SK-N-SH treated with all-trans-retinoic acid at 6 μM for 48 hours (cell line): Measurements from ENCODE around the gene GRK5.

Experiments
- ATAC-seq: fragments of 200-7000 bp; cut with Tn5 transposase; 3 replicates; pipeline ENCODE4 v1.9.1; 2020; ENCODE audit warnings: mild to moderate bottlenecking, moderate library complexity
- BACH2 ChIP-seq: fragments of 250-450 bp; sonication (Bioruptor Pico); IDR thresholded peaks from 2 replicates; pipeline ENCODE4 v1.9.0; 2021; ENCODE audit warnings: mild to moderate bottlenecking, borderline replicate concordance
- CSDC2 ChIP-seq: fragments of 250-450 bp; sonication (Bioruptor Pico); IDR thresholded peaks from 2 replicates; pipeline ENCODE4 v1.5.0; 2020; ENCODE audit warnings: mild to moderate bottlenecking, moderate library complexity
- ESRRG ChIP-seq: fragments of 250-450 bp; sonication (Bioruptor Pico); IDR thresholded peaks from 2 replicates; pipeline ENCODE4 v1.6.1; 2021; ENCODE audit warnings: mild to moderate bottlenecking
- GLIS3 ChIP-seq: fragments of 250-450 bp; sonication (Bioruptor Pico); IDR thresholded peaks from 2 replicates; pipeline ENCODE4 v1.5.0; 2020; ENCODE audit warnings: mild to moderate bottlenecking, moderate library complexity
- ISL1 ChIP-seq: fragments of 250-450 bp; sonication (Bioruptor Pico); IDR thresholded peaks from 2 replicates; pipeline ENCODE4 v2.1.2; 2022; ENCODE audit warnings: mild to moderate bottlenecking, moderate library complexity
- OSR1 ChIP-seq: fragments of 250-450 bp; sonication (Bioruptor Pico); IDR thresholded peaks from 2 replicates; pipeline ENCODE4 v1.8.0; 2022; ENCODE audit warnings: moderate library complexity, mild to moderate bottlenecking, inconsistent platforms
- PPARA ChIP-seq: fragments of 250-450 bp; sonication (Bioruptor Pico); IDR thresholded peaks from 2 replicates; pipeline ENCODE4 v1.5.0; 2020; ENCODE audit warnings: mild to moderate bottlenecking, borderline replicate concordance
- RARB ChIP-seq: fragments of 250-450 bp; sonication (Bioruptor Pico); IDR thresholded peaks from 2 replicates; pipeline ENCODE4 v1.8.0; 2021; ENCODE audit warnings: mild to moderate bottlenecking, moderate library complexity
- SNAI2 ChIP-seq: fragments of 250-450 bp; sonication (Bioruptor Pico); IDR thresholded peaks from 2 replicates; pipeline ENCODE4 v1.5.0; 2020; ENCODE audit warnings: mild to moderate bottlenecking, moderate library complexity
- TCF4 ChIP-seq: fragments of 250-450 bp; sonication (Bioruptor Pico); IDR thresholded peaks from 2 replicates; pipeline ENCODE4 v1.8.0; 2021; ENCODE audit warnings: mild to moderate bottlenecking, moderate library complexity, borderline replicate concordance
- TOX ChIP-seq: fragments of 250-450 bp; sonication (Bioruptor Pico); IDR thresholded peaks from 2 replicates; pipeline ENCODE4 v1.8.0; 2021; ENCODE audit warnings: mild to moderate bottlenecking, moderate library complexity, borderline replicate concordance
- ZC3H10 ChIP-seq: fragments of 250-450 bp; sonication (Bioruptor Pico); IDR thresholded peaks from 2 replicates; pipeline ENCODE4 v1.5.1; 2021; ENCODE audit warnings: mild to moderate bottlenecking, moderate library complexity
- ZFP3 ChIP-seq: fragments of 250-450 bp; sonication (Bioruptor Pico); IDR thresholded peaks from 2 replicates; pipeline ENCODE4 v1.5.0; 2020; ENCODE audit warnings: mild to moderate bottlenecking, moderate library complexity
- ZFP30 ChIP-seq: fragments of 450-650 bp; formaldehyde crosslinking; IDR thresholded peaks from 2 replicates; pipeline ENCODE4 v1.5.0; 2022; ENCODE audit warnings: mild to moderate bottlenecking, moderate library complexity
- ZNF565 ChIP-seq: fragments of 450-650 bp; formaldehyde crosslinking; conservative IDR thresholded peaks from 2 replicates; pipeline ENCODE4 v1.5.0; 2020; ENCODE audit warnings: low read depth, mild to moderate bottlenecking, moderate library complexity
- ZNF70 ChIP-seq: fragments of 450-650 bp; formaldehyde crosslinking; IDR thresholded peaks from 2 replicates; pipeline ENCODE4 v1.5.0; 2020; ENCODE audit warnings: mild to moderate bottlenecking, moderate library complexity
- ZNF8 ChIP-seq: fragments of 450-650 bp; formaldehyde crosslinking; IDR thresholded peaks from 2 replicates; pipeline ENCODE4 v1.5.0; 2020; ENCODE audit warnings: mild to moderate bottlenecking, moderate library complexity
- TF ChIP-seq, protein P1 (sequence below): fragments of 250-450 bp; sonication (Bioruptor Pico); IDR thresholded peaks from 2 replicates; pipeline ENCODE4 v1.8.0; 2020; ENCODE audit warnings: mild to moderate bottlenecking, moderate library complexity, borderline replicate concordance
- TF ChIP-seq, protein P2 (sequence below): fragments of 250-450 bp; sonication (Bioruptor Pico); IDR thresholded peaks from 2 replicates; pipeline ENCODE4 v1.8.0; 2021; ENCODE audit warnings: low read depth, mild to moderate bottlenecking, moderate library complexity, borderline replicate concordance
- TF ChIP-seq, protein P3 (sequence below): fragments of 250-450 bp; sonication (Bioruptor Pico); IDR thresholded peaks from 2 replicates; pipeline ENCODE4 v1.5.0; 2020; ENCODE audit warnings: mild to moderate bottlenecking, moderate library complexity
- TF ChIP-seq, protein P4 (sequence below): fragments of 250-450 bp; sonication (Bioruptor Pico); IDR thresholded peaks from 2 replicates; pipeline ENCODE4 v1.5.1; 2020; ENCODE audit warnings: low read depth, mild to moderate bottlenecking, moderate library complexity

Gene GRK5

DNA sequence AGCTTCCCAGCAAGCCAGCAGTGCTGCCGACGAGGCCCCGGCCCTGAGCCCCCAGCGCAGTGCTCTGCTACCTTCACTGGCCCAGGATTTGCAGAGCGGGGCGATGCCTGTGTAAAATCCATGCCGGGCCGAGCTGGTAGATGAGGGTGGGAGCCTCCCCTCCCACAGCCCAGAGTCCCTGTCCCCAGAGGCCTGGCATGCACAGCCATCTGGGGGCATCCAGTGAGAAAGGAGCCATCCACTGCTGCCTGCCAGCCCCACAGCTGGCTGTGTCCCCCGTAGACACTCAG lies 218.5 kb downstream of the GRK5 start:
- TF ChIP-seq ESRRG (CRISPR knock-in tag) (no peak), ZFP30 (CRISPR knock-in tag) (no peak), CSDC2 (CRISPR knock-in tag) (no peak), ZC3H10 (CRISPR knock-in tag) (no peak), SNAI2 (no peak), RARB (no peak), ZFP3 (no peak), ZNF8 (CRISPR knock-in tag) (no peak), ZNF565 (no peak), TCF4 (CRISPR knock-in tag) (no peak), OSR1 (no peak), ZNF70 (CRISPR knock-in tag) (no peak)
- TF ChIP-seq, protein P1, sequence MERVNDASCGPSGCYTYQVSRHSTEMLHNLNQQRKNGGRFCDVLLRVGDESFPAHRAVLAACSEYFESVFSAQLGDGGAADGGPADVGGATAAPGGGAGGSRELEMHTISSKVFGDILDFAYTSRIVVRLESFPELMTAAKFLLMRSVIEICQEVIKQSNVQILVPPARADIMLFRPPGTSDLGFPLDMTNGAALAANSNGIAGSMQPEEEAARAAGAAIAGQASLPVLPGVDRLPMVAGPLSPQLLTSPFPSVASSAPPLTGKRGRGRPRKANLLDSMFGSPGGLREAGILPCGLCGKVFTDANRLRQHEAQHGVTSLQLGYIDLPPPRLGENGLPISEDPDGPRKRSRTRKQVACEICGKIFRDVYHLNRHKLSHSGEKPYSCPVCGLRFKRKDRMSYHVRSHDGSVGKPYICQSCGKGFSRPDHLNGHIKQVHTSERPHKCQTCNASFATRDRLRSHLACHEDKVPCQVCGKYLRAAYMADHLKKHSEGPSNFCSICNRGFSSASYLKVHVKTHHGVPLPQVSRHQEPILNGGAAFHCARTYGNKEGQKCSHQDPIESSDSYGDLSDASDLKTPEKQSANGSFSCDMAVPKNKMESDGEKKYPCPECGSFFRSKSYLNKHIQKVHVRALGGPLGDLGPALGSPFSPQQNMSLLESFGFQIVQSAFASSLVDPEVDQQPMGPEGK (CRISPR knock-in tag) = no peak
- TF ChIP-seq, all 23 proteins: peak for 0
- ATAC-seq = no peak

DNA sequence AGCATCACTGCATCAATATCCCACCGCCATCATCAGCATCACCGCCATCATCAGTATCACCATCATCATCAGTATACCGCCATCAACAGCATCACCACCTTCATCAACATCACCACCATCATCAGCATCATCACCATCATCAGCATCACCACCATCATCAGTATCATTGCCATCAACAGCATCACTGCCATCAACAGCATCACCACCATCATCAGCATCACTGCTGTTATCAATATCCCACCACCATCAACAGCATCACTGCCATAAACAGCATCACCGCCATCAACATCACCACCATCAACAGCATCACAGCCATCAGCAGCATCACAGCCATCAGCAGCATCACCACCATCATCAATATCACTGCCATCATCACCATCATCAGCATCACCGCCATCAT lies 219.3 kb downstream of the GRK5 start:
- ATAC-seq = no peak
- TF ChIP-seq ZC3H10 (CRISPR knock-in tag) (no peak), ZNF70 (CRISPR knock-in tag) (no peak), OSR1 (no peak), ISL1 (no peak), GLIS3 (CRISPR knock-in tag) (no peak), ZFP30 (CRISPR knock-in tag) (no peak), ZNF565 (no peak), PPARA (CRISPR knock-in tag) (no peak), TOX (CRISPR knock-in tag) (no peak), ZNF8 (CRISPR knock-in tag) (no peak), RARB (no peak), BACH2 (no peak), SNAI2 (no peak), ZFP3 (no peak), CSDC2 (CRISPR knock-in tag) (no peak), ESRRG (CRISPR knock-in tag) (no peak)
- TF ChIP-seq, protein P2, sequence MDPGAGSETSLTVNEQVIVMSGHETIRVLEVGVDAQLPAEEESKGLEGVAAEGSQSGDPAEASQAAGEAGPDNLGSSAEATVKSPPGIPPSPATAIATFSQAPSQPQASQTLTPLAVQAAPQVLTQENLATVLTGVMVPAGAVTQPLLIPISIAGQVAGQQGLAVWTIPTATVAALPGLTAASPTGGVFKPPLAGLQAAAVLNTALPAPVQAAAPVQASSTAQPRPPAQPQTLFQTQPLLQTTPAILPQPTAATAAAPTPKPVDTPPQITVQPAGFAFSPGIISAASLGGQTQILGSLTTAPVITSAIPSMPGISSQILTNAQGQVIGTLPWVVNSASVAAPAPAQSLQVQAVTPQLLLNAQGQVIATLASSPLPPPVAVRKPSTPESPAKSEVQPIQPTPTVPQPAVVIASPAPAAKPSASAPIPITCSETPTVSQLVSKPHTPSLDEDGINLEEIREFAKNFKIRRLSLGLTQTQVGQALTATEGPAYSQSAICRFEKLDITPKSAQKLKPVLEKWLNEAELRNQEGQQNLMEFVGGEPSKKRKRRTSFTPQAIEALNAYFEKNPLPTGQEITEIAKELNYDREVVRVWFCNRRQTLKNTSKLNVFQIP (CRISPR knock-in tag) = no peak
- TF ChIP-seq, protein P3, sequence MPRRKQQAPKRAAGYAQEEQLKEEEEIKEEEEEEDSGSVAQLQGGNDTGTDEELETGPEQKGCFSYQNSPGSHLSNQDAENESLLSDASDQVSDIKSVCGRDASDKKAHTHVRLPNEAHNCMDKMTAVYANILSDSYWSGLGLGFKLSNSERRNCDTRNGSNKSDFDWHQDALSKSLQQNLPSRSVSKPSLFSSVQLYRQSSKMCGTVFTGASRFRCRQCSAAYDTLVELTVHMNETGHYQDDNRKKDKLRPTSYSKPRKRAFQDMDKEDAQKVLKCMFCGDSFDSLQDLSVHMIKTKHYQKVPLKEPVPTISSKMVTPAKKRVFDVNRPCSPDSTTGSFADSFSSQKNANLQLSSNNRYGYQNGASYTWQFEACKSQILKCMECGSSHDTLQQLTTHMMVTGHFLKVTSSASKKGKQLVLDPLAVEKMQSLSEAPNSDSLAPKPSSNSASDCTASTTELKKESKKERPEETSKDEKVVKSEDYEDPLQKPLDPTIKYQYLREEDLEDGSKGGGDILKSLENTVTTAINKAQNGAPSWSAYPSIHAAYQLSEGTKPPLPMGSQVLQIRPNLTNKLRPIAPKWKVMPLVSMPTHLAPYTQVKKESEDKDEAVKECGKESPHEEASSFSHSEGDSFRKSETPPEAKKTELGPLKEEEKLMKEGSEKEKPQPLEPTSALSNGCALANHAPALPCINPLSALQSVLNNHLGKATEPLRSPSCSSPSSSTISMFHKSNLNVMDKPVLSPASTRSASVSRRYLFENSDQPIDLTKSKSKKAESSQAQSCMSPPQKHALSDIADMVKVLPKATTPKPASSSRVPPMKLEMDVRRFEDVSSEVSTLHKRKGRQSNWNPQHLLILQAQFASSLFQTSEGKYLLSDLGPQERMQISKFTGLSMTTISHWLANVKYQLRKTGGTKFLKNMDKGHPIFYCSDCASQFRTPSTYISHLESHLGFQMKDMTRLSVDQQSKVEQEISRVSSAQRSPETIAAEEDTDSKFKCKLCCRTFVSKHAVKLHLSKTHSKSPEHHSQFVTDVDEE (CRISPR knock-in tag) = no peak
- TF ChIP-seq, protein P1 (CRISPR knock-in tag) = no peak
- TF ChIP-seq, protein P4, sequence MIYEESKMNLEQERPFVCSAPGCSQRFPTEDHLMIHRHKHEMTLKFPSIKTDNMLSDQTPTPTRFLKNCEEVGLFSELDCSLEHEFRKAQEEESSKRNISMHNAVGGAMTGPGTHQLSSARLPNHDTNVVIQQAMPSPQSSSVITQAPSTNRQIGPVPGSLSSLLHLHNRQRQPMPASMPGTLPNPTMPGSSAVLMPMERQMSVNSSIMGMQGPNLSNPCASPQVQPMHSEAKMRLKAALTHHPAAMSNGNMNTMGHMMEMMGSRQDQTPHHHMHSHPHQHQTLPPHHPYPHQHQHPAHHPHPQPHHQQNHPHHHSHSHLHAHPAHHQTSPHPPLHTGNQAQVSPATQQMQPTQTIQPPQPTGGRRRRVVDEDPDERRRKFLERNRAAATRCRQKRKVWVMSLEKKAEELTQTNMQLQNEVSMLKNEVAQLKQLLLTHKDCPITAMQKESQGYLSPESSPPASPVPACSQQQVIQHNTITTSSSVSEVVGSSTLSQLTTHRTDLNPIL (CRISPR knock-in tag) = no peak

DNA sequence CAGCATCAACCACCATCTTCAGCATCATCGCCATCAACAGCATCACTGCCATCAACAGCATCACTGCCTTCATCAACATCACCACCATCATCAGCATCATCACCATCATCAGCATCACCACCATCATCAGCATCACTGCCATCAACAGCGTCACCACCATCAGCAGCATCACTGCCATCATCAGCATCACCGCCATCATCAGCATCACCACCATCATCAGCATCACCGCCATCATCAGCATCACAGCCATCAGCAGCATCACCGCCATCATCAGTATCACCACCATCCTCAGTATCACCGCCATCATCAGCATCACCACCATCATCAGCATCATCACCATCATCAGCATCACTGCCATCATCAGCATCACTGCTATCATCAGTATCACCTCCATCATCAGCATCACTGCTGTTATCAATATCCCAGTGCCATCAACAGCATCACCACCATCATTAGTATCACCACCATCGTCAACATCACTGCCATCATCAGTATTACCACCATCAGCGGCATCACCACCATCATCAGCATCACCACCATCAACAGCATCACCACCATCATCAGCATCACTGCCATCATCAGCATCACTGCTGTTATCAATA lies 220.0 kb downstream of the GRK5 start:
- no peak for ATAC-seq
- no peak for TF ChIP-seq SNAI2
- TF ChIP-seq BACH2 = no peak
- TF ChIP-seq, all 23 proteins: peak for 0
